Neural crest cell (in vitro differentiated cells): ENCODE measurements around the gene BRINP2. TPM values are rescaled to one million over a fixed set of nuclear protein-coding genes. Genes with fewer than 3 reads are reported as not detected.

Experiments used
- DNase-seq: peaks from one replicate; pipeline ENCODE4 v3.0.0; 2021; ENCODE audit warnings: low read depth, mixed read lengths, low spot score
- H3K27ac Mint-ChIP-seq: one replicate; pipeline ENCODE4 v1.8.0; 2021; ENCODE audit warnings: mild to moderate bottlenecking, mixed read lengths; ENCODE audit not compliant: unreplicated experiment
- H3K27me3 Mint-ChIP-seq: 2 replicates; pipeline ENCODE4 v1.8.0; 2021; ENCODE audit warnings: low read depth, mild to moderate bottlenecking, mixed read lengths
- H3K36me3 Mint-ChIP-seq: 2 replicates; pipeline ENCODE4 v1.8.0; 2021; ENCODE audit warnings: low read depth, mild to moderate bottlenecking, mixed read lengths
- H3K4me1 Mint-ChIP-seq: 2 replicates; pipeline ENCODE4 v1.8.0; 2021; ENCODE audit warnings: mixed read lengths
- H3K4me3 Mint-ChIP-seq: one replicate; pipeline ENCODE4 v1.8.0; 2021; ENCODE audit warnings: mild to moderate bottlenecking, mixed read lengths
- H3K9me3 Mint-ChIP-seq: 2 replicates; pipeline ENCODE4 v1.8.0; 2021; ENCODE audit warnings: mixed read lengths
- CTCF ChIP-seq: fragments of 200-600 bp; sonication (generic); conservative IDR thresholded peaks from 2 replicates; pipeline ENCODE4 v1.5.0; 2021; ENCODE audit warnings: antibody characterized with exemption, mild to moderate bottlenecking
- long read RNA-seq: library from polyadenylated mRNA; unstranded; transcript quantifications from one replicate; pipeline ENCODE4 v2.0.0, GENCODE V29; 2020
- total RNA-seq: library from RNA; stranded (reverse); gene quantifications from 2 replicates; pipeline ENCODE4 v1.2.1, GENCODE V29; 2021

Gene BRINP2
- total RNA-seq: 1.3 and 1.4 TPM in 2 replicates
- long read RNA-seq: 0 reads

GRCh38 chr1:177170756-177171535 lies at the start of gene BRINP2:
BRINP2 (plus strand) TSS chr1:177170958; CDS start chr1:177229877, 58,919 bp downstream.
- H3K4me3 Mint-ChIP-seq: no peak within 1 kb of the TSS
- H3K4me1 Mint-ChIP-seq: no peaks in the 10 kb centered on the region
- H3K9me3 Mint-ChIP-seq: no peaks in the 10 kb centered on the region
- no peaks in the 10 kb centered on the region for H3K36me3 Mint-ChIP-seq
- H3K27me3 Mint-ChIP-seq: peaks cover 3% of the 10 kb centered on the region
- H3K27ac Mint-ChIP-seq: no peak within 1 kb of the TSS
- DNase-seq: peak; percentile 62
- TF ChIP-seq CTCF: no peak

- H3K4me3 Mint-ChIP-seq: no peak overlapping the region
- H3K9me3 Mint-ChIP-seq: no peaks in the 10 kb centered on the region
- TF ChIP-seq CTCF: no peak
- H3K36me3 Mint-ChIP-seq: no peaks in the 10 kb centered on the region
- H3K27ac Mint-ChIP-seq: peak overlapping the region; percentile 85
- no peak for DNase-seq
- H3K4me1 Mint-ChIP-seq: peaks cover 13% of the 10 kb centered on the region
- H3K27me3 Mint-ChIP-seq: no peaks in the 10 kb centered on the region
These were observed 48.1 kb upstream of the BRINP2 start for GRCh38 chr1:177122461-177123251.

- H3K27ac Mint-ChIP-seq: no peak overlapping the region
- H3K4me1 Mint-ChIP-seq: peaks cover 8% of the 10 kb centered on the region
- no peak for DNase-seq
- no peaks in the 10 kb centered on the region for H3K9me3 Mint-ChIP-seq
- H3K27me3 Mint-ChIP-seq: no peaks in the 10 kb centered on the region
- TF ChIP-seq CTCF: no peak
- H3K4me3 Mint-ChIP-seq: no peak overlapping the region
- peaks cover 3% of the 10 kb centered on the region for H3K36me3 Mint-ChIP-seq
These were observed 46.0 kb upstream of the BRINP2 start for GRCh38 chr1:177124577-177125278.

GRCh38 chr1:177126267-177126666 lies 44.5 kb upstream of the BRINP2 start:
- TF ChIP-seq CTCF: no peak
- H3K4me1 Mint-ChIP-seq: no peaks in the 10 kb centered on the region
- no peak overlapping the region for H3K4me3 Mint-ChIP-seq
- no peak overlapping the region for H3K27ac Mint-ChIP-seq
- H3K36me3 Mint-ChIP-seq: peaks cover 3% of the 10 kb centered on the region
- H3K9me3 Mint-ChIP-seq: no peaks in the 10 kb centered on the region
- no peaks in the 10 kb centered on the region for H3K27me3 Mint-ChIP-seq
- no peak for DNase-seq

GRCh38 chr1:177128665-177129281 lies 42.0 kb upstream of the BRINP2 start:
- Mint-ChIP-seq H3K9me3 (no peaks in the 10 kb centered on the region), H3K27ac (no peak overlapping the region), H3K4me1 (no peaks in the 10 kb centered on the region), H3K4me3 (no peak overlapping the region), H3K27me3 (no peaks in the 10 kb centered on the region), H3K36me3 (peaks cover 3% of the 10 kb centered on the region)
- TF ChIP-seq CTCF: no peak
- no peak for DNase-seq
